Measurements from ENCODE around the gene VSIG10.

GRCh38 chr12:118136559-118137003 is 32.8 kb upstream of the VSIG10 start:
- TF ChIP-seq CTCF (IDR thresholded peaks at IDR 0.05; ENCODE audit: low read depth, low read length): no peak
- TF ChIP-seq EZH2phosphoT487 (IDR thresholded peaks at IDR 0.05; ENCODE audit: low read depth): no peak

Measured in OCI-LY3 (cell line).